Endothelial cell of umbilical vein (primary cell): ENCODE results near the gene CRELD2. TPM values are rescaled to one million over a fixed set of nuclear protein-coding genes. Genes with fewer than 3 reads are reported as not detected.

Experiments
- BruUV-seq: library from RNA; stranded (reverse); fragments of 400-500 nt; replicated peaks from 2 replicates; lab custom pipeline; 2021; lab: Mats Ljungman, UMichigan
- CTCF ChIA-PET: fragments of 300-600, 350-600 bp; sonication (Branson Sonifier 250); formaldehyde crosslinking; loops from one replicate; lab custom pipeline; 2021; ENCODE audit warnings: antibody characterized with exemption, inconsistent platforms; lab: Charles Lee
- POLR2A ChIA-PET: fragments of 300-600, 350-600 bp; sonication (Branson Sonifier 250); formaldehyde crosslinking; loops from one replicate; lab custom pipeline; 2021; ENCODE audit warnings: antibody characterized with exemption, inconsistent platforms; lab: Charles Lee
- DNase-seq: peaks from one replicate; pipeline ENCODE4 v3.0.0-alpha.2; 2011; ENCODE audit warnings: low read depth, low spot score
- FAIRE-seq: peaks from 2 replicates; lab custom pipeline; 2011; peaks lifted over from hg19 to GRCh38; lab: Jason Lieb, UNC
- H2AFZ ChIP-seq: 2 replicates; pipeline ENCODE4 v1.6.0; 2012; ENCODE audit warnings: low read depth, low read length, control low read depth, inconsistent platforms
- H3K27ac ChIP-seq: 2 replicates; pipeline ENCODE4 v1.5.1; 2011; ENCODE audit warnings: low read depth, mild to moderate bottlenecking, control low read depth, low read length, moderate library complexity; ENCODE audit not compliant: insufficient read depth
- H3K27me3 ChIP-seq, 2 experiments: 2 replicates each; pipeline versions ENCODE4 v1.6.0 to v1.6.1; 2011; ENCODE audit warnings: low read length in 2 of 2, mixed read lengths in 1 of 2; ENCODE audit not compliant: control insufficient read depth in 2 of 2, insufficient read depth in 2 of 2
- H3K36me3 ChIP-seq, 2 experiments: 2 replicates in 1 of 2; 3 replicates in 1 of 2; pipeline ENCODE4 v1.5.1; 2011; ENCODE audit warnings: low read length in 2 of 2, mild to moderate bottlenecking in 1 of 2, moderate library complexity in 1 of 2; ENCODE audit not compliant: control insufficient read depth in 2 of 2, insufficient read depth in 2 of 2; ENCODE audit errors: extremely low read depth in 1 of 2
- H3K4me1 ChIP-seq: 3 replicates; pipeline ENCODE4 v1.5.1; 2011; ENCODE audit warnings: mild to moderate bottlenecking, low read length; ENCODE audit not compliant: control insufficient read depth, insufficient read depth; ENCODE audit errors: extremely low read depth
- H3K4me2 ChIP-seq: 2 replicates; pipeline ENCODE4 v1.6.1; 2011; ENCODE audit warnings: low read length, control low read depth, mixed read lengths; ENCODE audit not compliant: insufficient read depth
- H3K4me3 ChIP-seq, 3 experiments: fragments of 200-600 bp in 1 of 3; sonication (generic), shearing (Covaris generic) in 1 of 3; replicated peaks in 1 of 3; 2 replicates each; pipeline ENCODE4 v1.5.1; 2011 to 2016; ENCODE audit warnings: control low read depth in 3 of 3, low read length in 3 of 3, mild to moderate bottlenecking in 2 of 3, inconsistent platforms in 1 of 3, low read depth in 1 of 3, moderate library complexity in 1 of 3; ENCODE audit not compliant: insufficient read depth in 1 of 3
- H3K79me2 ChIP-seq: 2 replicates; pipeline ENCODE4 v1.6.0; 2012; ENCODE audit warnings: low read length, inconsistent platforms; ENCODE audit not compliant: control insufficient read depth, insufficient read depth
- H3K9ac ChIP-seq: replicated peaks from 2 replicates; pipeline ENCODE3; 2011; ENCODE audit warnings: low read length, control low read depth; ENCODE audit not compliant: insufficient read depth; ENCODE audit errors: extremely low read depth
- H3K9me1 ChIP-seq: replicated peaks from 3 replicates; pipeline ENCODE4 v1.6.0; 2011; ENCODE audit warnings: mild to moderate bottlenecking, low read length; ENCODE audit not compliant: control insufficient read depth, insufficient read depth; ENCODE audit errors: extremely low read depth
- H3K9me3 ChIP-seq: replicated peaks from 2 replicates; pipeline ENCODE4 v1.5.1; 2012; ENCODE audit warnings: low read length, inconsistent platforms; ENCODE audit not compliant: control insufficient read depth, insufficient read depth
- H4K20me1 ChIP-seq: replicated peaks from 2 replicates; pipeline ENCODE3; 2011; ENCODE audit warnings: mild to moderate bottlenecking, low read length; ENCODE audit not compliant: control insufficient read depth, insufficient read depth; ENCODE audit errors: extremely low read depth
- CTCF ChIP-seq, 2 donors: IDR thresholded peaks; 1 replicate in 1 of 2; 2 replicates in 1 of 2; pipeline ENCODE4 v1.5.1; 2011; ENCODE audit warnings: low read length in 2 of 2, mild to moderate bottlenecking in 2 of 2, moderate library complexity in 2 of 2, control low read depth in 1 of 2, inconsistent platforms in 1 of 2, low read depth in 1 of 2; ENCODE audit not compliant: insufficient read depth in 1 of 2; ENCODE audit errors: extremely low read depth in 1 of 2
- EZH2 ChIP-seq: IDR thresholded peaks from 2 replicates; pipeline ENCODE4 v1.6.1; 2012; ENCODE audit warnings: borderline replicate concordance, low read depth, mild to moderate bottlenecking, moderate library complexity, low read length, inconsistent platforms; ENCODE audit not compliant: severe bottlenecking
- FOS ChIP-seq: IDR thresholded peaks from 2 replicates; pipeline ENCODE4 v1.6.1; 2011; ENCODE audit warnings: mild to moderate bottlenecking, low read length, moderate library complexity, borderline replicate concordance; ENCODE audit not compliant: insufficient read depth
- GATA2 ChIP-seq: IDR thresholded peaks from 2 replicates; pipeline ENCODE4 v1.7.0; 2011; ENCODE audit warnings: low read depth, mild to moderate bottlenecking, moderate library complexity, mixed read lengths, low read length; ENCODE audit not compliant: insufficient read length, insufficient read depth
- JUN ChIP-seq: IDR thresholded peaks from 2 replicates; pipeline ENCODE4 v1.6.1; 2011; ENCODE audit warnings: borderline replicate concordance, low read depth; ENCODE audit not compliant: insufficient read length, insufficient read depth
- MAX ChIP-seq: IDR thresholded peaks from 2 replicates; pipeline ENCODE4 v1.6.1; 2011; ENCODE audit not compliant: insufficient read depth, insufficient read length
- MYC ChIP-seq: IDR thresholded peaks from one replicate; pipeline ENCODE4 v1.6.1; 2011; ENCODE audit warnings: mild to moderate bottlenecking, low read depth, low read length
- POLR2A ChIP-seq: IDR thresholded peaks from 2 replicates; pipeline ENCODE4 v1.6.1; 2012; ENCODE audit warnings: low read depth, mild to moderate bottlenecking, control low read depth, low read length
- POLR2AphosphoS5 ChIP-seq: IDR thresholded peaks from 2 replicates; pipeline ENCODE4 v1.6.1; 2012; ENCODE audit warnings: low read depth, mild to moderate bottlenecking, control low read depth, low read length, moderate library complexity; ENCODE audit not compliant: insufficient read depth
- dilution Hi-C: fragments of 300-500 bp; cut with MboI; formaldehyde crosslinking; loops from one replicate; pipeline ENCODE4 v1.15.0; 2019; ENCODE audit warnings: low sequenced_read_pairs; ENCODE audit not compliant: extremely low pct_ligation_motif_present
- intact Hi-C: fragments of 100-400 bp; cut with micrococcal nuclease; formaldehyde crosslinking; loops from one replicate; pipeline ENCODE4 v1.10.0; 2022
- polyA plus RNA-seq, 4 experiments: library from polyadenylated mRNA; depleted of rRNA in 3 of 4; stranded (reverse) in 3 of 4; unstranded in 1 of 4; fragments of >200 nt; gene quantifications; 2 replicates each; pipeline versions ENCODE4 v1.2.1 to v1.2.3, GENCODE V29; 2011 to 2012; ENCODE audit warnings: missing spikeins in 1 of 4
- total RNA-seq: library from RNA; stranded (reverse); gene quantifications from 2 replicates; pipeline ENCODE4 v1.2.3, GENCODE V29; 2021

The CRELD2 gene
- total and polyA plus RNA-seq, 2 donors (not counting 3 experiments of a cell fraction or from before 2014, with no cell fraction given) = 71.0 to 86.3 TPM

- no peaks in the 10 kb centered on the region for H3K9me3 ChIP-seq
- FAIRE-seq (no peak), DNase-seq (no peak)
- peaks cover 0 to 19% of the 10 kb centered on the region in 2 experiments for H3K36me3 ChIP-seq
- no peak overlapping the region for H3K9ac ChIP-seq
- no peaks in the 10 kb centered on the region for H3K4me1 ChIP-seq
- BruUV-seq = no TSS peak
- H4K20me1 ChIP-seq = no peaks in the 10 kb centered on the region
- H3K4me3 ChIP-seq = no peak overlapping the region
- TF ChIP-seq MYC = no peak
- TF ChIP-seq MAX = no peak
- no peak for TF ChIP-seq CTCF (IDR thresholded peaks at IDR 0.05; ENCODE audit: extremely low read depth in 1 of 2, insufficient read depth in 1 of 2, low read depth in 1 of 2, low read length in 2 of 2)
- TF ChIP-seq FOS = no peak
- TF ChIP-seq GATA2 = no peak
- no peak for TF ChIP-seq POLR2AphosphoS5
- TF ChIP-seq POLR2A = no peak
- no peak for TF ChIP-seq JUN
- no peak for TF ChIP-seq EZH2
- no peak overlapping the region for H3K4me2 ChIP-seq
- intact Hi-C loops (no loop called here), dilution Hi-C loops (no loop called here)
- H3K79me2 ChIP-seq = no peaks in the 10 kb centered on the region
- H3K27me3 ChIP-seq = no peaks in the 10 kb centered on the region
- no peak overlapping the region for H2AFZ ChIP-seq
- no peak overlapping the region for H3K27ac ChIP-seq
- no peaks in the 10 kb centered on the region for H3K9me1 ChIP-seq
- POLR2A ChIA-PET = no interaction called here
- CTCF ChIA-PET = no interaction called here
Observed at GRCh38 chr22:49906799-49907290, 11.6 kb upstream of the CRELD2 start.
